ENCODE measurements around the gene ANXA4. TPM values are rescaled to one million over a fixed set of nuclear protein-coding genes. Genes with fewer than 3 reads are reported as not detected.
A peak's percentile ranks its signal among the peaks of the same experiment; 100 is the strongest.

Gene ANXA4
- polyA plus RNA-seq, 1 of the 3 experiments (the other 2 are of a cell fraction): 137 TPM

GRCh38 chr2:69740502-69740951, 1.4 kb upstream of the ANXA4 start:
- no peaks in the 10 kb centered on the region for H3K9me3 ChIP-seq
- TF ChIP-seq CTCF (IDR thresholded peaks at IDR 0.05) (no peak), POLR2AphosphoS5 (IDR thresholded peaks at IDR 0.05; ENCODE audit: low read depth, low read length) (no peak), RCOR1 (IDR thresholded peaks at IDR 0.05; ENCODE audit: low read length) (no peak), FOXJ3 (CRISPR knock-in tag; IDR thresholded peaks at IDR 0.05) (no peak), FOSL2 (IDR thresholded peaks at IDR 0.05; ENCODE audit: borderline replicate concordance, low read depth) (no peak), FOXM1 (IDR thresholded peaks at IDR 0.05; ENCODE audit: low read depth) (no peak), SIN3A (IDR thresholded peaks at IDR 0.05; ENCODE audit: borderline replicate concordance, low read depth, low read length) (no peak)
- H3K9me2 ChIP-seq: no peaks in the 10 kb centered on the region
- H3K4me3 ChIP-seq (ENCODE audit: low read depth in 2 of 2, low read length in 1 of 2): peak overlapping the region in 1 of 2 experiments; percentile 69; a peak in 2 of 4 replicates
- DNase-seq: no peak
- H2AFZ ChIP-seq (ENCODE audit: low read depth): peak overlapping the region; percentile 88; the same call in 1 of the 2 replicates
- H3F3A ChIP-seq (replicated peaks; ENCODE audit: insufficient read depth): peaks cover 8% of the 10 kb centered on the region
- ChIA-PET CTCF (interaction anchor here (1.2 to 8.5 kb wide), 5 partner anchors 14 to 182 kb away, joined by 3 to 79 read pairs (median 4); no protein-coding TSS in a partner anchor), POLR2A (no interaction called here)
- H3K27me3 ChIP-seq (ENCODE audit: insufficient read depth): no peaks in the 10 kb centered on the region
- H4K20me1 ChIP-seq (ENCODE audit: insufficient read depth): no peaks in the 10 kb centered on the region
- H3K36me3 ChIP-seq (replicated peaks in 1 of 2; ENCODE audit: control insufficient read depth in 1 of 2, insufficient read depth in 2 of 2, low read length in 1 of 2): peaks cover 0 to 3% of the 10 kb centered on the region in 2 experiments
- peak overlapping the region in 1 of 2 experiments; percentile 84; a peak in 2 of 4 replicates for H3K27ac ChIP-seq (ENCODE audit: low read depth in 2 of 2, low read length in 1 of 2)
- H3K4me1 ChIP-seq (ENCODE audit: control insufficient read depth in 1 of 2, insufficient read depth in 2 of 2, low read depth in 1 of 2, low read length in 1 of 2): peaks cover 0 to 10% of the 10 kb centered on the region in 2 experiments; a peak in 1 of 4 replicates
- 71% methylated on average over 10 of the region's 10 CpGs for WGBS (ENCODE audit: low lambda C conversion rate)
- peak overlapping the region; percentile 93 for H3K4me2 ChIP-seq
- H3K9ac ChIP-seq: peak overlapping the region; percentile 87; the same call in 1 of the 2 replicates
- peaks cover 33% of the 10 kb centered on the region for H3K79me2 ChIP-seq (ENCODE audit: insufficient read depth)

- Histone ChIP-seq H3K4me1 (ENCODE audit: control insufficient read depth in 1 of 2, insufficient read depth in 2 of 2, low read depth in 1 of 2, low read length in 1 of 2) (peaks cover 0 to 10% of the 10 kb centered on the region in 2 experiments; a peak in 1 of 4 replicates), H3K4me3 (ENCODE audit: low read depth in 2 of 2, low read length in 1 of 2) (peak overlapping the region; percentile 69 to 72), H3K36me3 (replicated peaks in 1 of 2; ENCODE audit: control insufficient read depth in 1 of 2, insufficient read depth in 2 of 2, low read length in 1 of 2) (peaks cover 0 to 4% of the 10 kb centered on the region in 2 experiments), H3K4me2 (peak overlapping the region; percentile 93), H4K20me1 (ENCODE audit: insufficient read depth) (no peaks in the 10 kb centered on the region), H3K79me2 (ENCODE audit: insufficient read depth) (peaks cover 39% of the 10 kb centered on the region), H2AFZ (ENCODE audit: low read depth) (peak overlapping the region; percentile 88), H3K9ac (peak overlapping the region; percentile 87), H3K9me3 (no peaks in the 10 kb centered on the region), H3K27me3 (ENCODE audit: insufficient read depth) (no peaks in the 10 kb centered on the region), H3K9me2 (no peaks in the 10 kb centered on the region), H3F3A (replicated peaks; ENCODE audit: insufficient read depth) (peaks cover 8% of the 10 kb centered on the region), H3K27ac (ENCODE audit: low read depth in 2 of 2, low read length in 1 of 2) (peak overlapping the region; percentile 80 to 84)
- CTCF ChIA-PET: interaction anchor here (1.0 to 8.5 kb wide), 9 partner anchors 12 to 183 kb away, joined by 3 to 79 read pairs (median 3); no protein-coding TSS in a partner anchor
- WGBS (ENCODE audit: low lambda C conversion rate): 13% methylated on average over 11 of the region's 13 CpGs
- TF ChIP-seq USF2 (IDR thresholded peaks at IDR 0.05; ENCODE audit: borderline replicate concordance, low read depth, low read length) (no peak), GATA2 (CRISPR knock-in tag; IDR thresholded peaks at IDR 0.05) (no peak), POLR2AphosphoS5 (IDR thresholded peaks at IDR 0.05; ENCODE audit: low read depth, low read length) (no peak), CTCF (IDR thresholded peaks at IDR 0.05) (peak; percentile 39), ZBTB33 (IDR thresholded peaks at IDR 0.05; ENCODE audit: borderline replicate concordance, low read depth) (no peak), MEF2A (IDR thresholded peaks at IDR 0.05; ENCODE audit: borderline replicate concordance, low read depth) (no peak), YY1 (IDR thresholded peaks at IDR 0.05; ENCODE audit: low read depth) (no peak), MAX (IDR thresholded peaks at IDR 0.05; ENCODE audit: low read depth) (0 out of 2 replicates have a peak, but pooled peaks have one; percentile 9), TCF12 (IDR thresholded peaks at IDR 0.05) (0 out of 2 replicates have a peak, but pooled peaks have one; percentile 3), FOXJ3 (CRISPR knock-in tag; IDR thresholded peaks at IDR 0.05) (no peak)
- peak; percentile 64 for DNase-seq
- POLR2A ChIA-PET: interaction anchor here (1.0 kb wide), 1 partner anchor 17 kb away, joined by 3 read pairs; no protein-coding TSS in a partner anchor
Observed at GRCh38 chr2:69741229-69741574, 732 bp upstream of the ANXA4 start.

Data from SK-N-SH (cell line).